Glutamatergic neuron (in vitro differentiated cells): Measurements from ENCODE around the gene BAG3. TPM values are rescaled to one million over a fixed set of nuclear protein-coding genes. Genes with fewer than 3 reads are reported as not detected.

Experiments
- DNase-seq: peaks from one replicate; pipeline ENCODE4 v3.0.0; 2022
- H3K27ac Mint-ChIP-seq: one replicate; pipeline ENCODE4 v1.8.0; 2020; ENCODE audit warnings: mild to moderate bottlenecking, mixed read lengths, inconsistent platforms; ENCODE audit not compliant: unreplicated experiment
- H3K27me3 Mint-ChIP-seq: one replicate; pipeline ENCODE4 v1.8.0; 2020; ENCODE audit warnings: mild to moderate bottlenecking, moderate library complexity, mixed read lengths, inconsistent platforms; ENCODE audit not compliant: unreplicated experiment
- H3K36me3 Mint-ChIP-seq: one replicate; pipeline ENCODE4 v1.8.0; 2020; ENCODE audit warnings: mild to moderate bottlenecking, mixed read lengths, inconsistent platforms; ENCODE audit not compliant: unreplicated experiment
- H3K4me1 Mint-ChIP-seq: one replicate; pipeline ENCODE4 v1.8.0; 2020; ENCODE audit warnings: mild to moderate bottlenecking, low read depth, mixed read lengths, inconsistent platforms; ENCODE audit not compliant: unreplicated experiment
- H3K4me3 Mint-ChIP-seq: one replicate; pipeline ENCODE4 v1.8.0; 2020; ENCODE audit warnings: mild to moderate bottlenecking, mixed read lengths, inconsistent platforms; ENCODE audit not compliant: unreplicated experiment
- H3K9me3 Mint-ChIP-seq: one replicate; pipeline ENCODE4 v1.8.0; 2020; ENCODE audit warnings: mild to moderate bottlenecking, moderate library complexity, mixed read lengths, inconsistent platforms; ENCODE audit not compliant: unreplicated experiment
- CTCF ChIP-seq: fragments of 200-600 bp; sonication (generic); IDR thresholded peaks from one replicate; pipeline ENCODE4 v1.5.0; 2021; ENCODE audit not compliant: partially characterized antibody, unreplicated experiment
- total RNA-seq: library from RNA; stranded (reverse); fragmentation: NEBNext Ultra II Directional; extraction: Animal tissue kit (Norgen Biotek cat#: 25700); gene quantifications from one replicate; pipeline ENCODE4 v1.2.1, GENCODE V29; 2021; ENCODE audit not compliant: unreplicated experiment

BAG3 gene
- total RNA-seq, 1 donor from 2014 or later = 15.7 TPM

- Mint-ChIP-seq H3K27me3 (peaks cover 12% of the 10 kb centered on the region), H3K27ac (no peak overlapping the region), H3K4me3 (no peak overlapping the region), H3K4me1 (peaks cover 17% of the 10 kb centered on the region), H3K36me3 (no peaks in the 10 kb centered on the region), H3K9me3 (peaks cover 7% of the 10 kb centered on the region)
- TF ChIP-seq CTCF = no peak
- no peak for DNase-seq
Measured at GRCh38 chr10:119673271-119673670, 22.1 kb downstream of the BAG3 start.

- DNase-seq = no peak
- Mint-ChIP-seq H3K27me3 (peaks cover 6% of the 10 kb centered on the region), H3K9me3 (peaks cover 4% of the 10 kb centered on the region), H3K4me3 (no peak overlapping the region), H3K27ac (no peak overlapping the region), H3K4me1 (peaks cover 5% of the 10 kb centered on the region), H3K36me3 (no peaks in the 10 kb centered on the region)
- TF ChIP-seq CTCF = no peak
Measured at GRCh38 chr10:119675483-119676170, 24.4 kb downstream of the BAG3 start.

- Mint-ChIP-seq H3K36me3 (no peaks in the 10 kb centered on the region), H3K4me1 (peaks cover 5% of the 10 kb centered on the region), H3K4me3 (no peak overlapping the region), H3K9me3 (peaks cover 4% of the 10 kb centered on the region), H3K27ac (no peak overlapping the region), H3K27me3 (peaks cover 8% of the 10 kb centered on the region)
- no peak for TF ChIP-seq CTCF
- no peak for DNase-seq
Measured at GRCh38 chr10:119677126-119677525, 25.9 kb downstream of the BAG3 start.

- H3K36me3 Mint-ChIP-seq = no peaks in the 10 kb centered on the region
- H3K27ac Mint-ChIP-seq = no peak overlapping the region
Measured at GRCh38 chr10:119677904-119678755, 26.9 kb downstream of the BAG3 start.

More at GRCh38 chr10:119677904-119678755, 26.9 kb downstream of the BAG3 start:
- TF ChIP-seq CTCF = no peak
- Mint-ChIP-seq H3K4me1 (peaks cover 5% of the 10 kb centered on the region), H3K4me3 (no peak overlapping the region), H3K9me3 (no peaks in the 10 kb centered on the region), H3K27me3 (peaks cover 4% of the 10 kb centered on the region)
- DNase-seq = no peak
